Calu3 (cell line): Measurements from ENCODE around the gene KIAA0825. TPM values are rescaled to one million over a fixed set of nuclear protein-coding genes. Genes with fewer than 3 reads are reported as not detected.

Experiments used
- BruUV-seq: library from RNA; stranded (reverse); fragments of 400-500 nt; replicated peaks from 2 replicates; lab custom pipeline; 2021; lab: Mats Ljungman, UMichigan
- CTCF ChIA-PET: fragments of 300-600 bp; sonication (Branson Sonifier 250); formaldehyde crosslinking; loops from one replicate; lab custom pipeline; 2022; ENCODE audit warnings: antibody characterized with exemption; lab: Charles Lee
- DNase-seq: peaks from one replicate; pipeline ENCODE4 v3.0.0; 2022
- H3K27ac Mint-ChIP-seq: one replicate; pipeline ENCODE4 v1.8.0; 2022; ENCODE audit warnings: mixed read lengths; ENCODE audit not compliant: unreplicated experiment
- H3K27me3 Mint-ChIP-seq: one replicate; pipeline ENCODE4 v1.8.0; 2022; ENCODE audit warnings: mixed read lengths; ENCODE audit not compliant: unreplicated experiment
- H3K36me3 Mint-ChIP-seq: one replicate; pipeline ENCODE4 v1.8.0; 2022; ENCODE audit warnings: mild to moderate bottlenecking, moderate library complexity, mixed read lengths; ENCODE audit not compliant: insufficient read depth, unreplicated experiment
- H3K4me1 Mint-ChIP-seq: one replicate; pipeline ENCODE4 v1.8.0; 2022; ENCODE audit warnings: mild to moderate bottlenecking, low read depth, mixed read lengths; ENCODE audit not compliant: unreplicated experiment
- H3K4me3 Mint-ChIP-seq: one replicate; pipeline ENCODE4 v1.8.0; 2022; ENCODE audit warnings: mild to moderate bottlenecking, low read depth, moderate library complexity, mixed read lengths; ENCODE audit not compliant: unreplicated experiment
- H3K9me3 Mint-ChIP-seq: one replicate; pipeline ENCODE4 v1.8.0; 2022; ENCODE audit warnings: low read depth, mixed read lengths; ENCODE audit not compliant: unreplicated experiment
- CTCF ChIP-seq: fragments of 200-600 bp; IDR thresholded peaks from one replicate; pipeline ENCODE4 v1.8.0; 2022; ENCODE audit warnings: antibody characterized with exemption; ENCODE audit not compliant: unreplicated experiment
- intact Hi-C: fragments of 100-400 bp; cut with micrococcal nuclease; formaldehyde crosslinking; loops from one replicate; pipeline ENCODE4 v1.10.0; 2022; ENCODE audit not compliant: unreplicated experiment
- total RNA-seq: library from RNA; stranded (reverse); gene quantifications from 2 replicates; pipeline ENCODE4 v1.2.3, GENCODE V29; 2022

The KIAA0825 gene
- total RNA-seq, 1 experiment from 2014 or later = 1.9 TPM

- TF ChIP-seq CTCF = no peak
- Mint-ChIP-seq H3K9me3 (no peaks in the 10 kb centered on the region), H3K36me3 (no peaks in the 10 kb centered on the region), H3K27me3 (no peaks in the 10 kb centered on the region), H3K4me3 (no peak overlapping the region), H3K27ac (no peak overlapping the region), H3K4me1 (no peaks in the 10 kb centered on the region)
- CTCF ChIA-PET = no interaction called here
- DNase-seq = no peak
- intact Hi-C loops = no loop called here
- BruUV-seq = no TSS peak
Measured at GRCh38 chr5:94314460-94315131, 303.8 kb downstream of the KIAA0825 start.

- no peaks in the 10 kb centered on the region for H3K9me3 Mint-ChIP-seq
- no peak for DNase-seq
- H3K4me3 Mint-ChIP-seq = no peak overlapping the region
- no peaks in the 10 kb centered on the region for H3K36me3 Mint-ChIP-seq
- no peaks in the 10 kb centered on the region for H3K27me3 Mint-ChIP-seq
- BruUV-seq = no TSS peak
- intact Hi-C loops = no loop called here
- no peak overlapping the region for H3K27ac Mint-ChIP-seq
- CTCF ChIA-PET = interaction anchor here (0.7 kb wide), 1 partner anchor 679 kb away, joined by 3 read pairs; no protein-coding TSS in a partner anchor
- no peak for TF ChIP-seq CTCF
- no peaks in the 10 kb centered on the region for H3K4me1 Mint-ChIP-seq
Measured at GRCh38 chr5:94313696-94314095, 304.7 kb downstream of the KIAA0825 start.

GRCh38 chr5:94313188-94313587 is 305.2 kb downstream of the KIAA0825 start:
- BruUV-seq = no TSS peak
- Mint-ChIP-seq H3K27ac (no peak overlapping the region), H3K9me3 (no peaks in the 10 kb centered on the region), H3K4me1 (no peaks in the 10 kb centered on the region), H3K4me3 (no peak overlapping the region), H3K36me3 (no peaks in the 10 kb centered on the region), H3K27me3 (no peaks in the 10 kb centered on the region)
- no peak for DNase-seq
- no peak for TF ChIP-seq CTCF
- intact Hi-C loops = no loop called here
- CTCF ChIA-PET = interaction anchor here (0.7 kb wide), 1 partner anchor 678 kb away, joined by 3 read pairs; no protein-coding TSS in a partner anchor

- H3K27ac Mint-ChIP-seq = no peak overlapping the region
- intact Hi-C loops = no loop called here
- H3K9me3 Mint-ChIP-seq = no peaks in the 10 kb centered on the region
- DNase-seq = no peak
- no peaks in the 10 kb centered on the region for H3K27me3 Mint-ChIP-seq
- CTCF ChIA-PET = no interaction called here
- BruUV-seq = no TSS peak
- no peaks in the 10 kb centered on the region for H3K36me3 Mint-ChIP-seq
- no peak overlapping the region for H3K4me3 Mint-ChIP-seq
- H3K4me1 Mint-ChIP-seq = no peaks in the 10 kb centered on the region
- no peak for TF ChIP-seq CTCF
Measured at GRCh38 chr5:94312298-94312697, 306.1 kb downstream of the KIAA0825 start.
